ENCODE measurements around the gene RAI1. TPM values are rescaled to one million over a fixed set of nuclear protein-coding genes. Genes with fewer than 3 reads are reported as not detected.
A peak's percentile ranks its signal among the peaks of the same experiment; 100 is the strongest.
"Not testable (repeated sequence)": the region's sequence is repeated elsewhere in the genome, so short reads cannot be mapped to it uniquely, and the experiment has no call there.

The RAI1 gene
- 27.6 TPM for polyA plus RNA-seq (2013, experiment 1 of 2)
- 22.1 TPM for polyA plus RNA-seq (2013, experiment 2 of 2)

GRCh38 chr17:17681187-17681743, at the start of gene RAI1:
Gene RAI1 (plus strand): TSS chr17:17681458. CDS start chr17:17792949, 111,491 bp downstream.
- H3K4me1 ChIP-seq (ENCODE audit: control insufficient read depth, insufficient read depth, low read length, poor library complexity, severe bottlenecking) = peaks cover 28% of the 10 kb centered on the region
- H3K9me3 ChIP-seq (ENCODE audit: control insufficient read depth, low read length) = no peaks in the 10 kb centered on the region
- H3K36me3 ChIP-seq (ENCODE audit: control insufficient read depth, insufficient read depth, low read length) = no peaks in the 10 kb centered on the region
- 0 to 1% methylated on average over 54 to 62 of the region's 84 CpGs for WGBS, 2 experiments (ENCODE audit: insufficient coverage in 2 of 2)
- H3K4me3 ChIP-seq (ENCODE audit: extremely low read depth, insufficient read depth, low read length, poor library complexity, severe bottlenecking) = peak within 1 kb of the TSS; percentile 88
- H3K27ac ChIP-seq (ENCODE audit: low read depth, low read length, severe bottlenecking) = peak within 1 kb of the TSS; percentile 92

GRCh38 chr17:17632690-17633089, 48.6 kb upstream of the RAI1 start:
- not testable (repeated sequence) for H3K36me3 ChIP-seq (ENCODE audit: control insufficient read depth, insufficient read depth, low read length); H3K4me1 ChIP-seq (ENCODE audit: control insufficient read depth, insufficient read depth, low read length, poor library complexity, severe bottlenecking)
- 96 to 100% methylated on average over 2 to 5 of the region's 5 CpGs for WGBS, 2 experiments (ENCODE audit: insufficient coverage in 2 of 2)

GRCh38 chr17:17633310-17633709, 47.9 kb upstream of the RAI1 start:
- 83 to 89% methylated on average over 3 to 6 of the region's 6 CpGs for whole genome bisulfite sequencing, 2 experiments (ENCODE audit: insufficient coverage in 2 of 2)
- Histone ChIP-seq H3K36me3 (ENCODE audit: control insufficient read depth, insufficient read depth, low read length) (no peaks in the 10 kb centered on the region), H3K9me3 (ENCODE audit: control insufficient read depth, low read length) (no peaks in the 10 kb centered on the region), H3K4me1 (ENCODE audit: control insufficient read depth, insufficient read depth, low read length, poor library complexity, severe bottlenecking) (no peaks in the 10 kb centered on the region), H3K27ac (ENCODE audit: low read depth, low read length, severe bottlenecking) (no peak overlapping the region), H3K4me3 (ENCODE audit: extremely low read depth, insufficient read depth, low read length, poor library complexity, severe bottlenecking) (no peak overlapping the region)

More at GRCh38 chr17:17632690-17633089, 48.6 kb upstream of the RAI1 start:
- not testable (repeated sequence) for H3K27ac ChIP-seq (ENCODE audit: low read depth, low read length, severe bottlenecking); H3K4me3 ChIP-seq (ENCODE audit: extremely low read depth, insufficient read depth, low read length, poor library complexity, severe bottlenecking); H3K9me3 ChIP-seq (ENCODE audit: control insufficient read depth, low read length)

GRCh38 chr17:17635126-17635525, 46.1 kb upstream of the RAI1 start:
- 90 to 97% methylated on average over 4 to 5 of the region's 5 CpGs for whole genome bisulfite sequencing, 2 experiments (ENCODE audit: insufficient coverage in 2 of 2)
- no peak overlapping the region for H3K27ac ChIP-seq (ENCODE audit: low read depth, low read length, severe bottlenecking)

GRCh38 chr17:17635537-17636271, 45.6 kb upstream of the RAI1 start:
- not testable (repeated sequence) for H3K27ac ChIP-seq (ENCODE audit: low read depth, low read length, severe bottlenecking); H3K9me3 ChIP-seq (ENCODE audit: control insufficient read depth, low read length); H3K4me3 ChIP-seq (ENCODE audit: extremely low read depth, insufficient read depth, low read length, poor library complexity, severe bottlenecking); H3K36me3 ChIP-seq (ENCODE audit: control insufficient read depth, insufficient read depth, low read length); H3K4me1 ChIP-seq (ENCODE audit: control insufficient read depth, insufficient read depth, low read length, poor library complexity, severe bottlenecking)
- 94 to 97% methylated on average over 12 to 14 of the region's 15 CpGs for WGBS, 2 experiments (ENCODE audit: insufficient coverage in 2 of 2)

More at GRCh38 chr17:17635126-17635525, 46.1 kb upstream of the RAI1 start:
- Histone ChIP-seq H3K9me3 (ENCODE audit: control insufficient read depth, low read length) (no peaks in the 10 kb centered on the region), H3K4me1 (ENCODE audit: control insufficient read depth, insufficient read depth, low read length, poor library complexity, severe bottlenecking) (no peaks in the 10 kb centered on the region), H3K4me3 (ENCODE audit: extremely low read depth, insufficient read depth, low read length, poor library complexity, severe bottlenecking) (no peak overlapping the region), H3K36me3 (ENCODE audit: control insufficient read depth, insufficient read depth, low read length) (no peaks in the 10 kb centered on the region)

GRCh38 chr17:17636272-17636885, 44.9 kb upstream of the RAI1 start:
- Histone ChIP-seq H3K27ac (ENCODE audit: low read depth, low read length, severe bottlenecking) (no peak overlapping the region), H3K4me3 (ENCODE audit: extremely low read depth, insufficient read depth, low read length, poor library complexity, severe bottlenecking) (no peak overlapping the region), H3K4me1 (ENCODE audit: control insufficient read depth, insufficient read depth, low read length, poor library complexity, severe bottlenecking) (no peaks in the 10 kb centered on the region), H3K36me3 (ENCODE audit: control insufficient read depth, insufficient read depth, low read length) (no peaks in the 10 kb centered on the region), H3K9me3 (ENCODE audit: control insufficient read depth, low read length) (no peaks in the 10 kb centered on the region)
- WGBS, 2 experiments (ENCODE audit: insufficient coverage in 2 of 2) = 90 to 98% methylated on average over 5 of the region's 5 CpGs

GRCh38 chr17:17638467-17638866, 42.8 kb upstream of the RAI1 start:
- Histone ChIP-seq H3K27ac (ENCODE audit: low read depth, low read length, severe bottlenecking) (no peak overlapping the region), H3K4me3 (ENCODE audit: extremely low read depth, insufficient read depth, low read length, poor library complexity, severe bottlenecking) (no peak overlapping the region), H3K36me3 (ENCODE audit: control insufficient read depth, insufficient read depth, low read length) (no peaks in the 10 kb centered on the region), H3K4me1 (ENCODE audit: control insufficient read depth, insufficient read depth, low read length, poor library complexity, severe bottlenecking) (no peaks in the 10 kb centered on the region), H3K9me3 (ENCODE audit: control insufficient read depth, low read length) (no peaks in the 10 kb centered on the region)
- WGBS, 2 experiments (ENCODE audit: insufficient coverage in 2 of 2) = 94 to 100% methylated on average over 2 of the region's 2 CpGs

GRCh38 chr17:17639661-17640270, 41.5 kb upstream of the RAI1 start:
- H3K36me3 ChIP-seq (ENCODE audit: control insufficient read depth, insufficient read depth, low read length); H3K4me3 ChIP-seq (ENCODE audit: extremely low read depth, insufficient read depth, low read length, poor library complexity, severe bottlenecking); H3K4me1 ChIP-seq (ENCODE audit: control insufficient read depth, insufficient read depth, low read length, poor library complexity, severe bottlenecking); H3K27ac ChIP-seq (ENCODE audit: low read depth, low read length, severe bottlenecking); H3K9me3 ChIP-seq (ENCODE audit: control insufficient read depth, low read length): not testable (repeated sequence)
- WGBS, 2 experiments (ENCODE audit: insufficient coverage in 2 of 2) = 69 to 81% methylated on average over 8 of the region's 9 CpGs

GRCh38 chr17:17641621-17642409, 39.4 kb upstream of the RAI1 start:
- 22 to 39% methylated on average over 8 to 14 of the region's 14 CpGs for WGBS, 2 experiments (ENCODE audit: insufficient coverage in 2 of 2)
- H3K36me3 ChIP-seq (ENCODE audit: control insufficient read depth, insufficient read depth, low read length) = no peaks in the 10 kb centered on the region

GRCh38 chr17:17645148-17645547, 36.1 kb upstream of the RAI1 start:
- not testable (repeated sequence) for H3K4me3 ChIP-seq (ENCODE audit: extremely low read depth, insufficient read depth, low read length, poor library complexity, severe bottlenecking); H3K36me3 ChIP-seq (ENCODE audit: control insufficient read depth, insufficient read depth, low read length); H3K9me3 ChIP-seq (ENCODE audit: control insufficient read depth, low read length); H3K4me1 ChIP-seq (ENCODE audit: control insufficient read depth, insufficient read depth, low read length, poor library complexity, severe bottlenecking); H3K27ac ChIP-seq (ENCODE audit: low read depth, low read length, severe bottlenecking)
- WGBS, 2 experiments (ENCODE audit: insufficient coverage in 2 of 2) = 83 to 100% methylated on average over 1 of the region's 4 CpGs

More at GRCh38 chr17:17641621-17642409, 39.4 kb upstream of the RAI1 start:
- H3K4me3 ChIP-seq (ENCODE audit: extremely low read depth, insufficient read depth, low read length, poor library complexity, severe bottlenecking) = no peak overlapping the region
- no peak overlapping the region for H3K27ac ChIP-seq (ENCODE audit: low read depth, low read length, severe bottlenecking)
- H3K4me1 ChIP-seq (ENCODE audit: control insufficient read depth, insufficient read depth, low read length, poor library complexity, severe bottlenecking) = no peaks in the 10 kb centered on the region
- H3K9me3 ChIP-seq (ENCODE audit: control insufficient read depth, low read length) = no peaks in the 10 kb centered on the region
